ENCODE data around the gene AZU1. TPM values are rescaled to one million over a fixed set of nuclear protein-coding genes. Genes with fewer than 3 reads are reported as not detected.

The AZU1 gene
- total RNA-seq, 1 experiment from 2014 or later, result not detected

- intact Hi-C loops (cut with micrococcal nuclease), result loop anchor here (10.0 kb wide), 1 partner anchor 454 kb away; the partner anchor contains the start of genes ATP5F1D and MIDN
- Histone ChIP-seq H3K4me3 (replicated peaks in 1 of 2; ENCODE audit: low read depth in 1 of 2, low read length in 2 of 2) (no peak overlapping the region), H3K9me2 (ENCODE audit: insufficient read depth) (no peaks in the 10 kb centered on the region), H4K20me1 (ENCODE audit: insufficient read depth) (no peaks in the 10 kb centered on the region), H3K27me3 (ENCODE audit: insufficient read depth, low read length) (no peaks in the 10 kb centered on the region), H3K4me2 (ENCODE audit: low read length) (no peak overlapping the region), H3K9me3 (ENCODE audit: control insufficient read depth in 1 of 2, insufficient read depth in 1 of 2, low read depth in 1 of 2, low read length in 2 of 2) (no peaks in the 10 kb centered on the region), H3K79me2 (ENCODE audit: insufficient read depth, low read length) (no peaks in the 10 kb centered on the region), H3K36me3 (ENCODE audit: control insufficient read depth in 1 of 2, insufficient read depth in 2 of 2, low read length in 2 of 2) (no peaks in the 10 kb centered on the region), H2AFZ (ENCODE audit: low read depth, low read length, poor library complexity, severe bottlenecking) (no peak overlapping the region), H3K27ac (ENCODE audit: low read depth, low read length) (no peak overlapping the region), H3K9ac (ENCODE audit: low read length) (no peak overlapping the region), H3K4me1 (ENCODE audit: control insufficient read depth in 1 of 2, insufficient read depth in 2 of 2, low read length in 2 of 2) (peaks cover 0 to 1% of the 10 kb centered on the region in 2 experiments; a peak in 1 of 4 replicates)
- DNase-seq (ENCODE audit: low read depth, low spot score) (no peak), ATAC-seq (no peak)
- RAD21 ChIA-PET (ENCODE audit: low non-redundant PET in 1 of 2, low total read pairs in 2 of 2, uncharacterized antibody in 2 of 2, unreplicated experiment in 2 of 2), result no interaction called here
- TF ChIP-seq ZNF274 (IDR thresholded peaks at IDR 0.05; ENCODE audit: low read depth, low read length) (no peak), JUND (IDR thresholded peaks at IDR 0.05) (no peak), POLR2AphosphoS5 (IDR thresholded peaks at IDR 0.05; ENCODE audit: low read depth, low read length) (no peak), EZH2 (IDR thresholded peaks at IDR 0.05) (no peak), ELF1 (IDR thresholded peaks at IDR 0.05; ENCODE audit: borderline replicate concordance, low read depth) (no peak), MAX (IDR thresholded peaks at IDR 0.05) (no peak), EZH2phosphoT487 (IDR thresholded peaks at IDR 0.05; ENCODE audit: borderline replicate concordance) (no peak), ATF3 (IDR thresholded peaks at IDR 0.05) (no peak), ZBTB33 (IDR thresholded peaks at IDR 0.05; ENCODE audit: extremely low read depth, insufficient replicate concordance, low read length) (no peak), SP1 (IDR thresholded peaks at IDR 0.05; ENCODE audit: low read depth) (no peak), CEBPB (IDR thresholded peaks at IDR 0.05; ENCODE audit: low read depth) (no peak)
- CTCF ChIA-PET, result no interaction called here
- POLR2A ChIA-PET, result no interaction called here
- BruUV-seq (replicated peaks), result no TSS peak
Observed at GRCh38 chr19:791007-791566, 36.5 kb upstream of the AZU1 start.

Data from HCT116 (cell line).